IPS-18a (cell line): ENCODE measurements around the gene NOL7.

Source experiments
- H3K27ac ChIP-seq: one replicate; pipeline ENCODE4 v1.5.1; 2013; ENCODE audit warnings: low read length
- H3K27me3 ChIP-seq: one replicate; pipeline ENCODE4 v1.6.1; 2013; ENCODE audit warnings: mild to moderate bottlenecking, low read length; ENCODE audit not compliant: control insufficient read depth, insufficient read depth
- H3K36me3 ChIP-seq: one replicate; pipeline ENCODE4 v1.6.1; 2013; ENCODE audit warnings: low read depth, low read length; ENCODE audit not compliant: control insufficient read depth
- H3K4me1 ChIP-seq: one replicate; pipeline ENCODE4 v1.6.1; 2013; ENCODE audit warnings: low read depth, low read length; ENCODE audit not compliant: control insufficient read depth
- H3K4me3 ChIP-seq: one replicate; pipeline ENCODE4 v1.5.1; 2013; ENCODE audit warnings: low read length
- H3K9ac ChIP-seq: one replicate; pipeline ENCODE4 v1.6.1; 2013; ENCODE audit warnings: mild to moderate bottlenecking, low read length, moderate library complexity
- H3K9me3 ChIP-seq: one replicate; pipeline ENCODE4 v1.6.1; 2013; ENCODE audit warnings: low read depth, low read length; ENCODE audit not compliant: control insufficient read depth

NOL7 gene

GRCh38 chr6:13633343-13633742, 18.2 kb downstream of the NOL7 start:
- Histone ChIP-seq H3K9ac (no peak overlapping the region), H3K27ac (no peak overlapping the region), H3K27me3 (no peaks in the 10 kb centered on the region), H3K4me3 (no peak overlapping the region), H3K9me3 (no peaks in the 10 kb centered on the region), H3K36me3 (peaks cover 35% of the 10 kb centered on the region), H3K4me1 (peaks cover 22% of the 10 kb centered on the region)

GRCh38 chr6:13635948-13636658, 21.0 kb downstream of the NOL7 start:
- peaks cover 31% of the 10 kb centered on the region for H3K36me3 ChIP-seq
- H3K27me3 ChIP-seq: no peaks in the 10 kb centered on the region
- H3K27ac ChIP-seq: peak overlapping the region; percentile 46
- peaks cover 22% of the 10 kb centered on the region for H3K4me1 ChIP-seq
- no peaks in the 10 kb centered on the region for H3K9me3 ChIP-seq
- H3K9ac ChIP-seq: peak overlapping the region; percentile 9
- no peak overlapping the region for H3K4me3 ChIP-seq

- no peaks in the 10 kb centered on the region for H3K9me3 ChIP-seq
- H3K27ac ChIP-seq: no peak overlapping the region
Measured at GRCh38 chr6:13638014-13638413, 22.9 kb downstream of the NOL7 start.

GRCh38 chr6:13638626-13639025, 23.5 kb downstream of the NOL7 start:
- H3K27me3 ChIP-seq: no peaks in the 10 kb centered on the region
- no peak overlapping the region for H3K27ac ChIP-seq
- H3K36me3 ChIP-seq: peaks cover 21% of the 10 kb centered on the region
- no peak overlapping the region for H3K4me3 ChIP-seq
- no peak overlapping the region for H3K9ac ChIP-seq
- no peaks in the 10 kb centered on the region for H3K9me3 ChIP-seq
- peaks cover 22% of the 10 kb centered on the region for H3K4me1 ChIP-seq

More at GRCh38 chr6:13638014-13638413, 22.9 kb downstream of the NOL7 start:
- H3K27me3 ChIP-seq: no peaks in the 10 kb centered on the region
- peaks cover 21% of the 10 kb centered on the region for H3K36me3 ChIP-seq
- no peak overlapping the region for H3K9ac ChIP-seq
- peaks cover 22% of the 10 kb centered on the region for H3K4me1 ChIP-seq
- H3K4me3 ChIP-seq: no peak overlapping the region

- Histone ChIP-seq H3K4me1 (peaks cover 13% of the 10 kb centered on the region), H3K9me3 (no peaks in the 10 kb centered on the region), H3K9ac (no peak overlapping the region), H3K4me3 (no peak overlapping the region), H3K27ac (no peak overlapping the region), H3K27me3 (no peaks in the 10 kb centered on the region), H3K36me3 (peaks cover 21% of the 10 kb centered on the region)
Measured at GRCh38 chr6:13641315-13641714, 26.2 kb downstream of the NOL7 start.

GRCh38 chr6:13643125-13643524, 28.0 kb downstream of the NOL7 start:
- no peak overlapping the region for H3K27ac ChIP-seq
- H3K27me3 ChIP-seq: no peaks in the 10 kb centered on the region
- no peak overlapping the region for H3K4me3 ChIP-seq
- peaks cover 6% of the 10 kb centered on the region for H3K36me3 ChIP-seq
- H3K9me3 ChIP-seq: no peaks in the 10 kb centered on the region
- no peaks in the 10 kb centered on the region for H3K4me1 ChIP-seq
- H3K9ac ChIP-seq: no peak overlapping the region

GRCh38 chr6:13648850-13649249, 33.7 kb downstream of the NOL7 start:
- Histone ChIP-seq H3K9me3 (no peaks in the 10 kb centered on the region), H3K9ac (no peak overlapping the region), H3K4me1 (no peaks in the 10 kb centered on the region), H3K4me3 (no peak overlapping the region), H3K27ac (no peak overlapping the region), H3K36me3 (no peaks in the 10 kb centered on the region), H3K27me3 (no peaks in the 10 kb centered on the region)

- no peaks in the 10 kb centered on the region for H3K4me1 ChIP-seq
Measured at GRCh38 chr6:13649393-13649792, 34.3 kb downstream of the NOL7 start.

GRCh38 chr6:13653296-13653695, 38.2 kb downstream of the NOL7 start:
- peaks cover 3% of the 10 kb centered on the region for H3K36me3 ChIP-seq
- H3K9ac ChIP-seq: no peak overlapping the region
- H3K4me3 ChIP-seq: no peak overlapping the region

More at GRCh38 chr6:13649393-13649792, 34.3 kb downstream of the NOL7 start:
- Histone ChIP-seq H3K9me3 (no peaks in the 10 kb centered on the region), H3K27me3 (no peaks in the 10 kb centered on the region), H3K4me3 (no peak overlapping the region), H3K27ac (no peak overlapping the region), H3K36me3 (no peaks in the 10 kb centered on the region), H3K9ac (no peak overlapping the region)

GRCh38 chr6:13654496-13654895, 39.4 kb downstream of the NOL7 start:
- H3K9ac ChIP-seq: no peak overlapping the region
- no peaks in the 10 kb centered on the region for H3K9me3 ChIP-seq
- H3K4me1 ChIP-seq: peaks cover 3% of the 10 kb centered on the region
- no peak overlapping the region for H3K4me3 ChIP-seq
- peaks cover 3% of the 10 kb centered on the region for H3K36me3 ChIP-seq
- no peaks in the 10 kb centered on the region for H3K27me3 ChIP-seq
- H3K27ac ChIP-seq: no peak overlapping the region

More at GRCh38 chr6:13653296-13653695, 38.2 kb downstream of the NOL7 start:
- no peak overlapping the region for H3K27ac ChIP-seq
- H3K4me1 ChIP-seq: peaks cover 3% of the 10 kb centered on the region
- no peaks in the 10 kb centered on the region for H3K9me3 ChIP-seq
- no peaks in the 10 kb centered on the region for H3K27me3 ChIP-seq

- Histone ChIP-seq H3K4me1 (peaks cover 3% of the 10 kb centered on the region), H3K27ac (no peak overlapping the region), H3K36me3 (peaks cover 3% of the 10 kb centered on the region), H3K4me3 (no peak overlapping the region), H3K27me3 (no peaks in the 10 kb centered on the region), H3K9me3 (no peaks in the 10 kb centered on the region), H3K9ac (peak overlapping the region; percentile 22)
Measured at GRCh38 chr6:13655700-13656099, 40.6 kb downstream of the NOL7 start.

- H3K9me3 ChIP-seq: no peaks in the 10 kb centered on the region
- H3K4me3 ChIP-seq: no peak overlapping the region
- no peak overlapping the region for H3K27ac ChIP-seq
- no peak overlapping the region for H3K9ac ChIP-seq
- H3K36me3 ChIP-seq: peaks cover 3% of the 10 kb centered on the region
- no peaks in the 10 kb centered on the region for H3K27me3 ChIP-seq
- H3K4me1 ChIP-seq: peaks cover 18% of the 10 kb centered on the region
Measured at GRCh38 chr6:13660273-13660672, 45.1 kb downstream of the NOL7 start.
